ENCODE data around the gene SLC22A12. TPM values are rescaled to one million over a fixed set of nuclear protein-coding genes. Genes with fewer than 3 reads are reported as not detected.

The SLC22A12 gene
- not detected for total RNA-seq

DNA sequence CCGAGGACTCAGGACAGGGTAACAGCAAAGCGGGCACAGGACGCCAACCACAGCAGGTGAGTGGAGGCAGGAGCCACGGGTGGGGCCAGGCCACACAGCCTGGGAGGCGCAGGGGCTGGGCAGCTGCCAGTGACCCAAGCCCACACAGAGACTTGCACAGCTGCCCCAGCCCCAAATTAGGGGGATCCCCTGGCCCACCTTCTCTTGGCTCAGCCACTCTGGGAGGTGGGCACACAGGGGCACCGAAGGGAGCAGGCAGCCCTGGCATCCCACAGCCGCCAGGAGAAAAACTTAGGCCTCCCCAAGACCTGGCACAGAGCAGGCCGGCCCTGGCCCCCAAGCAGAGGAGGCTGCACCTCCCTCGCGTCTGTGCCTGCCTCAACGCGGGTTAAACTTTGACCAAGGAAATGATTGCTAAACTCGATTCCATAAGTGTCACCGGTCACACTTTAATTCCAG lies at the start of gene SLC22A12:
SLC22A12 (plus strand) TSS at position 458 of the 459 bp plus-strand sequence. CDS start 337 bp downstream, outside the sequence.
- POLR2A ChIA-PET = no interaction called here
- Mint-ChIP-seq H3K36me3 (ENCODE audit: low read depth) (no peaks in the 10 kb centered on the region), H3K4me3 (no peak within 1 kb of the TSS), H3K27me3 (peaks cover 19% of the 10 kb centered on the region), H3K9me3 (peaks cover 11% of the 10 kb centered on the region), H3K4me1 (no peaks in the 10 kb centered on the region), H3K27ac (no peak within 1 kb of the TSS)
- no peak for DNase-seq
- CTCF ChIA-PET = no interaction called here

DNA sequence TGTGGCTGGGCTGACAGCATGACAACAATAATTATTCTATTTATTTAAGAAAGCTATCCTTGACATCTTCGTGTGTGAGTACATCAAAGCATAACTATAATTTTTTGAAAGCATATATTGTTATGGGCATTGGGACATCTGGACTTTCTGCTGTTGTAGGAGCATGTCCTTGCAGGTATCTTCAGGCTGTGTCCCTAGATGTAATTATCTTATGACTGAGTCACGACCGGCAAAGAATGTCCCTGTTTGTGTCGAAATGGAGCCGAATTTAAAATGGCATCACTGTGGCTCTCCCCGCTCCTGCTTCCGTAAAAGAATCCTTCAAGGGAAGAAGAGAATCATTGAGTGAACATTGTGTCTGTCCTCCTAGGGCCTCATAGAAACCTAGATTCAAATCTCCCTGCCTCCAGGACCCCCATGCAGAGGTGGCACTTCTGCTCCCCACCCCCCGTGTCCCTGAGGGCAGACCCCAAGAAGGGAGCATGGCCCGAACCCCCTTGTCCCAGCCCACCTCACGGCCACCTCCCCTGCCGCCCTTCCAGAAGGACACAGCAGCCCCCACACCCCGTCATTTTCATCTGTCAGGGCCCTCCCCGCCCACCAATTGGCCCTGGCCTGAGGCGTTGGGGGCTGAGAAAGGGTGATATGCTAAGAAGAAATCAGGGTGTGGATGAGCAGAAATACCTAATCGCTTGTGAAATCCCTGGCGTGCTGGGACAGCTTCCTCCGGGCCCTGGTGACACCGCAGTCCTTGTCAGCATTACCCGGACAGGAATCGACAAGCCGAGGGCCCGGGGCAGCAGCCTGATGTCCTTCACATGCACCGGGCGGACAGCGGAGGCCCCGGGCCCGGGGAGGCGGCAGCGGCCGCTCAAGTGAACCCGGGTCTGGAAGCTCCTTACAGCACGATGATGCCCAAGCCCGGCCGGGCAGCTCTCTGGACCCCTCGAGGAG lies 48.6 kb upstream of the SLC22A12 start:
- no peak for DNase-seq
- Mint-ChIP-seq H3K27ac (no peak overlapping the region), H3K4me1 (no peaks in the 10 kb centered on the region), H3K36me3 (ENCODE audit: low read depth) (no peaks in the 10 kb centered on the region), H3K9me3 (no peaks in the 10 kb centered on the region), H3K4me3 (no peak overlapping the region), H3K27me3 (peaks cover 12% of the 10 kb centered on the region)
- ChIA-PET CTCF (no interaction called here), POLR2A (no interaction called here)

DNA sequence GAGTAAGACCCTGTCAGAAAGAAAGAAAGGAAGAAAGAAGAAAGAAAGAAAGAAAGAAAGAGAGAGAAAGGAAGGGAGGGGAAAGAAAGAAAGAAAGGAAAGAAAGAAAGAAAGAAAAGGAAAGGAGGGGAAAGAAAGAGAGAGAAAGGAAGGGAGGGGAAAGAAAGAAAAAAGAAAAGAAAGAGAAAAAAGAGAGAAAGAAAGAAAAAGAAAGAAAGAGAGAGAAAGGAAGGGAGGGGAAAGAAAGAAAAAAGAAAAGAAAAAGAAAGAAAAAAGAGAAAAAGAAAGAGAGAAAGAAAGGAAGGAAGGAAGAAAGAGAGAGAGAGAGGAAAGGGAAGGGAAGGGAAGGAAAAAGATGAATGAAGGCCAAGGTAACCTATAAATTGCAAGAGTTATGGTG lies 47.2 kb upstream of the SLC22A12 start:
- ChIA-PET CTCF (no interaction called here), POLR2A (no interaction called here)
- DNase-seq = no peak
- no peaks in the 10 kb centered on the region for H3K4me1 Mint-ChIP-seq
- H3K27me3 Mint-ChIP-seq = peaks cover 6% of the 10 kb centered on the region
- no peak overlapping the region for H3K27ac Mint-ChIP-seq
- no peaks in the 10 kb centered on the region for H3K9me3 Mint-ChIP-seq
- no peak overlapping the region for H3K4me3 Mint-ChIP-seq
- H3K36me3 Mint-ChIP-seq (ENCODE audit: low read depth) = no peaks in the 10 kb centered on the region

DNA sequence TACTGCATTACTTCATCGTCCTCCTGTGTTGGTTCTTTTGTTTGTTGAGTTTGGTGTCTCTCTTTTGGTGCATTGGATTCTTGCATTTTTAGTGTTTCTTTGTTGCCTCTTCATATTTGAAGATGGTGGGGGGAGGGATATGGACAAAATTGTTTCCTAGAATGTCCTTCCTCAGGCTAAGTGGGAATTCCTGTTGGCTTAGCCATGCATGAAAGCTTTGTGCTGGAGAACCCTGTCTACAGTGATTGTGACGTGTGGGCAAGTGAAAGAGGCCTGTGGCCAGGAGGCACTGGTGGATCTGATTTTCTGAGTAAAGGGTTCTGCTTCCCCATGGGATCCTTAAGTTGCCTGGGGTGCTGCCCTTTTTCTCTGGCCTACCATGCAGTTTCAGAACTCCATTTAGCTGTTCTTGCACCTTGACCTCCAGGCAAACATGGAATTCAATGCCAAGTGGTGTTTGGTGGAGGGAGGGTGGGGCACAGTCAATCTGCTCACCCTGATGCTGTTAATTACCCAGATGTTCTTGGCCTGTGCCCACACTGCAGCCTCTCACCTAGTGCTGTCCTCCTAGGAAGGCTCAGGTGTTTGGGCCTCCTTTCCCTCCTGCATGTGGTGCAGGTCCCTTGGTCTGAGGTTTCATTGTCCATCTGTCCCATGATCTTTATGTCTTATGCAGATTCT lies 46.3 kb upstream of the SLC22A12 start:
- no peaks in the 10 kb centered on the region for H3K36me3 Mint-ChIP-seq (ENCODE audit: low read depth)
- no peaks in the 10 kb centered on the region for H3K9me3 Mint-ChIP-seq
- CTCF ChIA-PET = no interaction called here
- no peak overlapping the region for H3K4me3 Mint-ChIP-seq
- no peak for DNase-seq
- no peaks in the 10 kb centered on the region for H3K4me1 Mint-ChIP-seq
- POLR2A ChIA-PET = no interaction called here
- H3K27ac Mint-ChIP-seq = no peak overlapping the region
- H3K27me3 Mint-ChIP-seq = peaks cover 6% of the 10 kb centered on the region

DNA sequence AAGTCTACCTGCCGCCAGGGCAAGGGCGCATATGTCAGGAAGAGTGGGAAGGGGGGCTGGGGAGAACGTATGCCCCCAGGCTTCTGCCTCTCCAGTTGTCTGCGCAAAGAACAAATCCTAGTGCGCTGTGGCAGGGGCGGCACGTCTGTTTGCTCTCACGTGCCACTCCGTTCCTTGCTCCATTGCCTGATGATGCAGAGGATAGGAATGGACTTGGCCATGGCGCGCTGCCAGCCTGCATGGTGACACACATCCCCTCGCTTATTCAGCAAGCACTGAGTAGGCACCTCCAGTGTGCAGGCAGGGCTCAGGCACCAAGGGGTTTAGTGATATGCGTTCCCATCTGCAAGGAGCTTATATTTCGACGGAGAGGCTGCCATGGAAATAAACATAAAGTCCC lies 45.4 kb upstream of the SLC22A12 start:
- CTCF ChIA-PET = no interaction called here
- Mint-ChIP-seq H3K27me3 (peaks cover 8% of the 10 kb centered on the region), H3K36me3 (ENCODE audit: low read depth) (no peaks in the 10 kb centered on the region)

DNA sequence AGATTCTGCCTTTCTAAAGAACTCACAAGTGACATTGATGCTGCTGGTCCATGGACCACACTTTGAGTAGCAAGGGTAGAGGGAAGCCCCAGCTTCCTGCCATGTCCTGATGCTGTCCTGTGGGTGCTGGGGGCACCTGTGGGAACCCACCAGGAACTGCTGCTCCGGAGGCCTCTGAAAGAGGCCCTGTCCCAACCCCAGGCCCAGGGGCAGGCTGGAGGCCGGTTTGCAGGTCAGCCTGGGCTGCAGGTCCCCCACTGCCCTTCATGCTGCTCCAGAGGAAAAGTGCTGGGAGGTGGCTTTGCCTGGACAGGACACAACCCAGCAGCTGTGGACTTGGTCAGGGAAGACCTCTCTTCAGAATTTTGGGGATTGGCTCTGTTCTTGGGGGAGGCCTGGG lies 44.8 kb upstream of the SLC22A12 start:
- H3K9me3 Mint-ChIP-seq = no peaks in the 10 kb centered on the region
- POLR2A ChIA-PET = no interaction called here

More for the DNA sequence above, 45.4 kb upstream of the SLC22A12 start:
- no peaks in the 10 kb centered on the region for H3K9me3 Mint-ChIP-seq
- POLR2A ChIA-PET = no interaction called here
- no peak for DNase-seq
- no peaks in the 10 kb centered on the region for H3K4me1 Mint-ChIP-seq
- no peak overlapping the region for H3K4me3 Mint-ChIP-seq
- H3K27ac Mint-ChIP-seq = no peak overlapping the region

DNA sequence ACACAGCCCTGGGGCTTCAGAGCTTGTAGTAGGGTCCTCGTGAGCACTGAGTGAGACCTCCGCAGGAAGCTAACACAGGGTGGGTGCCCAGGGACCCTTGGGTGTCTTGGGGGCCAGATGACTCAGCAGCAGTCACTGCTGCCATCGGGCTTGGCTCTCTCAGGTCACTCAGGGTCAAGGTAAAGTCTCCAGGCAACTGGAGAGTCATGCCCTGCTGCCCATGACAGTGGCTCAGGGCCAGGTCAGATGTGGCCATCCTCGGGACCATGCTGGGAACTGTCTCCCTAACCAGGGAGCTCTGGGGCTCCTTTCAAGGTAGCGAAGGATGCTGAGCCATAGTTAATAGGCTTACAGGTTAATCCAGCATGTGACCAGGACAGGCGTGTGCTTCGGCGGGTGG lies 44.4 kb upstream of the SLC22A12 start:
- Mint-ChIP-seq H3K4me1 (no peaks in the 10 kb centered on the region), H3K9me3 (no peaks in the 10 kb centered on the region), H3K36me3 (ENCODE audit: low read depth) (no peaks in the 10 kb centered on the region), H3K4me3 (no peak overlapping the region), H3K27ac (no peak overlapping the region), H3K27me3 (peaks cover 6% of the 10 kb centered on the region)
- no peak for DNase-seq
- CTCF ChIA-PET = no interaction called here
- POLR2A ChIA-PET = no interaction called here

More for the DNA sequence above, 44.8 kb upstream of the SLC22A12 start:
- H3K27ac Mint-ChIP-seq = no peak overlapping the region
- no peaks in the 10 kb centered on the region for H3K36me3 Mint-ChIP-seq (ENCODE audit: low read depth)
- no peak for DNase-seq
- CTCF ChIA-PET = no interaction called here
- H3K27me3 Mint-ChIP-seq = peaks cover 8% of the 10 kb centered on the region
- H3K4me1 Mint-ChIP-seq = no peaks in the 10 kb centered on the region
- no peak overlapping the region for H3K4me3 Mint-ChIP-seq

DNA sequence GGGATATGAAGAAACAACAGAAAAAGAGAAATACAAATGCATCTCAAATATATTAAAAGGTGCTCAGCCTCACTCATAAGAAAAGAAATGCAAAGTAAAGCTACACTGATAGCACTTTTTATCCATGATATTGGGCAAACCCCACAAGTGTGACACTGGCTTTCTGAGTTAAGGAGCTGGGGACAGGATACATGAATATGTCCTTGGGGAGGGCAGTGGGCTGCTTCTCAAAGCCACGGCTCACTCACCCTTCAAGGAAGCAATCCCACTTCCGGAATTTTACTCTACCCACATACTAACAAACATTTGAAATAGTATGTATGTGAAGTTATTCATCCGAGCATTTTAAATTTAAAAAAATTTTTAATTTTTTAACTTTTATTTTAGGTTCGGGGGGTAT lies 41.1 kb upstream of the SLC22A12 start:
- H3K27ac Mint-ChIP-seq = no peak overlapping the region
- POLR2A ChIA-PET = no interaction called here
- no peaks in the 10 kb centered on the region for H3K36me3 Mint-ChIP-seq (ENCODE audit: low read depth)
- H3K9me3 Mint-ChIP-seq = peaks cover 5% of the 10 kb centered on the region
- no peaks in the 10 kb centered on the region for H3K4me1 Mint-ChIP-seq
- CTCF ChIA-PET = no interaction called here
- H3K4me3 Mint-ChIP-seq = no peak overlapping the region
- peaks cover 7% of the 10 kb centered on the region for H3K27me3 Mint-ChIP-seq
- DNase-seq = no peak

DNA sequence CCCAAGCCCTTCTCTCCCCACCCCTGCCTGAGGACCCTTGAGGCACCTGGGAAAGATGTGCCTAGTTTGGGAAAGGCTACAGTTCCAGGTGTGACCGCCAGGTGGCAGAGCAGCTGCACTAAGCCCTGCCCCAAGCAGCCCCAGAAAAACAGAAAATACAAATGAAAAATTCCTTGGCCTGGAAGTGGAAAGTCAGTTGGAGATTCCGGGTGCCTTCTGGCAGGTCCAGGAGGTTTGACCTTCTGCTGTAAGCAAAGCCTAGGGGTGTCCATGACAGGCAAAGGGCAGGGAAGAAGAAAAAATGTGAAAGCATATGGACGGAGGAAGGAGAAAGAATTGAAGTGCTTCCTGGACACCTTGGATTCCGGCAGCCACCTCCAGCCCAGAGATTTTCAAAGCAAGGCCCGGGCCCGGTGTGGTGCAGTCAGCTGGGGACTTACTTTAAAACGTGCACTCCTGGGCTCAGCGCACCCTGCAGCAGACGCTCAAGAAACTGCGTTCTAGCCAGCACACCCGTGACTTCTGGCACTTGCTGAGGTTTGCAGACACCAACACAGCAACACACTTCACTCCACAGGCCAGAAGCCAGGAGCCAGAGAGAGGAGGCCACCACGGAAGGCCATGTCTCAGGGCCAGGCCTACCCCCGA lies 37.3 kb upstream of the SLC22A12 start:
- Mint-ChIP-seq H3K36me3 (ENCODE audit: low read depth) (no peaks in the 10 kb centered on the region), H3K9me3 (peaks cover 5% of the 10 kb centered on the region), H3K4me3 (no peak overlapping the region), H3K4me1 (no peaks in the 10 kb centered on the region), H3K27me3 (peaks cover 6% of the 10 kb centered on the region), H3K27ac (no peak overlapping the region)
- peak; percentile 47 for DNase-seq
- CTCF ChIA-PET = no interaction called here
- POLR2A ChIA-PET = no interaction called here

DNA sequence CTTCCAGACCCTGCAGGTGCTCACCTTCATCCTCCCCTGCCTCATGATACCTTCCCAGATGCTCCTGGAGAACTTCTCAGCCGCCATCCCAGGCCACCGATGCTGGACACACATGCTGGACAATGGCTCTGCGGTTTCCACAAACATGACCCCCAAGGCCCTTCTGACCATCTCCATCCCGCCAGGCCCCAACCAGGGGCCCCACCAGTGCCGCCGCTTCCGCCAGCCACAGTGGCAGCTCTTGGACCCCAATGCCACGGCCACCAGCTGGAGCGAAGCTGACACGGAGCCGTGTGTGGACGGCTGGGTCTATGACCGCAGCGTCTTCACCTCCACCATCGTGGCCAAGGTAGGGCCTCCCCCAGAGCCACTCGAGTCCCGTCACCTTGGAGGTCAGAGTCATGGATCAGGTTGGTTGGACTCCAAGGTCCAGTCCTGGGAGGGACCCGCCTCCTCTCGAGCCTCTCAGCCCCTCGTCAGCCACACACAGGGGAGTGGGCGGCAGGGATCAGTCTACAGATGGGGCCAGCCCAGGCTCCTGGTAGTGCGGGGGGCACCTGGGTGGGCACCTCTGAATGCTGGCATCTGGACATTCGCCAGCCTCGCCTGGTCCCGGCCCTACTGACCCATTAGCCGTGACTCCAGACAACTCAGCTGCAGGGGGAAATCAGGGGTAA lies 34.8 kb upstream of the SLC22A12 start:
- H3K4me3 Mint-ChIP-seq = no peak overlapping the region
- peaks cover 5% of the 10 kb centered on the region for H3K9me3 Mint-ChIP-seq
- DNase-seq = no peak
- CTCF ChIA-PET = no interaction called here
- H3K27ac Mint-ChIP-seq = no peak overlapping the region
- peaks cover 4% of the 10 kb centered on the region for H3K27me3 Mint-ChIP-seq
- no peaks in the 10 kb centered on the region for H3K4me1 Mint-ChIP-seq
- no peaks in the 10 kb centered on the region for H3K36me3 Mint-ChIP-seq (ENCODE audit: low read depth)
- POLR2A ChIA-PET = no interaction called here

DNA sequence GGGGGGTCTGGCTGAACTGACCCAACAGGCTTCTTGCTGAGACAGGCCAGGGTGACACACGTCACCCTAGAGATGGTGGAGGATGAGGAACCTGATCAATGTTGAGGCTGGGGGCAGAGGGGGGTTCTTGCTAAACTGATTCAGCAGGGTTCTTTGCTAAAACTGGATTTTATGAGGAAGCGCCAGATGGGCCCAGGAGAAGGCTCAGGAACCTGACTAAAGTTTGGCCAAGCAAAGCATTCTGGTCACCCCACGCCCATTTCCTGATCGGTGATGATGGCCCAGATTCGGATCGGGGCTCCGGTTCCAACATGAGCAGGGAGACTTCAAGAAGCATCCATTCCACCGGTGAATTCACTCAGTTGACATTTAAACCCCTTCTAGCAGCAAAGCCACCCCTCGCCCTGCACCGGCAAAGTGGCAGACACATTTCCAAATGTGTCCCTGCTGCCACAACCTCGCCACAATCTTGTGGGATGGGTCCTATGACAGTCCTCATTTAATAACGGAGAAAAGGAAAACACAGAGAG lies 34.2 kb upstream of the SLC22A12 start:
- Mint-ChIP-seq H3K27me3 (peaks cover 4% of the 10 kb centered on the region), H3K36me3 (ENCODE audit: low read depth) (no peaks in the 10 kb centered on the region), H3K4me3 (no peak overlapping the region), H3K4me1 (no peaks in the 10 kb centered on the region), H3K27ac (no peak overlapping the region), H3K9me3 (peaks cover 5% of the 10 kb centered on the region)
- CTCF ChIA-PET = no interaction called here
- POLR2A ChIA-PET = no interaction called here
- no peak for DNase-seq

DNA sequence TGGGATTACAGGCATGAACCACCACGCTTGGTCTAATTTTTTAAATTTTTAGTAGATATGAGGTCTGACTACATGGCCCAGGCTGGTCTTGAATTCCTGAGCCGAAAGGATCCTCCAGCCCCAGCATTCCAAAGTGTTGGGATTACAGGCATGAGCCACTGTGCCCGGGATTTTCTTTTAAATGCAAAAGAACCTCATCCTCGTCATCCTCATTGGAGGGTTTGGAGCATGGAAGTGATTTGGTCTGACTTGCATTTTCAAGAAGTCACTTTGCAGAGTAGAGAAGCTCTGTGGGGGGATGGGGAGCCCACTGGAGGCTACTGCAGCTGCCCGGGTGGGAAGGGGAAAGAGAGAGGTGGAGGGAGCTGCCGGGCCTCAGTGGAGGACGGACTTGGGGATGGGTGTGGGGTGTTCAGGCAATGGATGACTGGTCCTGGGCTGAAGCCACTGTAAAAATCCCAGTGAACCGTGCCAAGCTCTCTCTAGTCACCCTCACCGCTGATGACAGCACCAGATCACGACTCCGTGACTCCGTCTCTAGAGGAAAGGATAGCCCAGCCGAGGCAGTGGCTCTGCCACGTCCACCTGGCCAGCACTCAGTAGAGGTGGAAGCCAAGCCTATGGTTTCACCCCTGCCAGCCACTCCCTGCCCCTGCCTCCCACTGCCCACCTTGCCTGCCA lies 32.8 kb upstream of the SLC22A12 start:
- Mint-ChIP-seq H3K4me1 (no peaks in the 10 kb centered on the region), H3K36me3 (ENCODE audit: low read depth) (no peaks in the 10 kb centered on the region), H3K27me3 (no peaks in the 10 kb centered on the region), H3K27ac (no peak overlapping the region), H3K9me3 (no peaks in the 10 kb centered on the region), H3K4me3 (no peak overlapping the region)
- DNase-seq = no peak
- CTCF ChIA-PET = no interaction called here
- POLR2A ChIA-PET = no interaction called here
